Measurements from ENCODE around the gene UNG.

GRCh38 chr12:109056891-109057290 is 40.5 kb upstream of the UNG start:
- TF ChIP-seq, protein P1, sequence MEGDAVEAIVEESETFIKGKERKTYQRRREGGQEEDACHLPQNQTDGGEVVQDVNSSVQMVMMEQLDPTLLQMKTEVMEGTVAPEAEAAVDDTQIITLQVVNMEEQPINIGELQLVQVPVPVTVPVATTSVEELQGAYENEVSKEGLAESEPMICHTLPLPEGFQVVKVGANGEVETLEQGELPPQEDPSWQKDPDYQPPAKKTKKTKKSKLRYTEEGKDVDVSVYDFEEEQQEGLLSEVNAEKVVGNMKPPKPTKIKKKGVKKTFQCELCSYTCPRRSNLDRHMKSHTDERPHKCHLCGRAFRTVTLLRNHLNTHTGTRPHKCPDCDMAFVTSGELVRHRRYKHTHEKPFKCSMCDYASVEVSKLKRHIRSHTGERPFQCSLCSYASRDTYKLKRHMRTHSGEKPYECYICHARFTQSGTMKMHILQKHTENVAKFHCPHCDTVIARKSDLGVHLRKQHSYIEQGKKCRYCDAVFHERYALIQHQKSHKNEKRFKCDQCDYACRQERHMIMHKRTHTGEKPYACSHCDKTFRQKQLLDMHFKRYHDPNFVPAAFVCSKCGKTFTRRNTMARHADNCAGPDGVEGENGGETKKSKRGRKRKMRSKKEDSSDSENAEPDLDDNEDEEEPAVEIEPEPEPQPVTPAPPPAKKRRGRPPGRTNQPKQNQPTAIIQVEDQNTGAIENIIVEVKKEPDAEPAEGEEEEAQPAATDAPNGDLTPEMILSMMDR (IDR thresholded peaks at IDR 0.05 in 2 of 3, conservative IDR thresholded peaks at IDR 0.05 in 1 of 3; ENCODE audit: borderline replicate concordance in 1 of 3, insufficient read depth in 1 of 3, low read depth in 2 of 3, low read length in 2 of 3) = no peak
- TF ChIP-seq ZFX (IDR thresholded peaks at IDR 0.05) (no peak), SRF (IDR thresholded peaks at IDR 0.05; ENCODE audit: low read depth) (no peak), YY1 (IDR thresholded peaks at IDR 0.05; ENCODE audit: extremely low read depth, insufficient replicate concordance, low read depth, low read length) (no peak), EZH2 (IDR thresholded peaks at IDR 0.05) (no peak), RAD21 (IDR thresholded peaks at IDR 0.05; ENCODE audit: low read depth) (no peak), POLR2A (IDR thresholded peaks at IDR 0.05; ENCODE audit: borderline replicate concordance, extremely low read depth, insufficient read depth, insufficient read length) (no peak), SP1 (IDR thresholded peaks at IDR 0.05; ENCODE audit: low read depth) (no peak), SIN3A (IDR thresholded peaks at IDR 0.05; ENCODE audit: low read depth) (no peak), POLR2AphosphoS5 (IDR thresholded peaks at IDR 0.05; ENCODE audit: low read depth, low read length) (no peak)
- TF ChIP-seq, protein P2, sequence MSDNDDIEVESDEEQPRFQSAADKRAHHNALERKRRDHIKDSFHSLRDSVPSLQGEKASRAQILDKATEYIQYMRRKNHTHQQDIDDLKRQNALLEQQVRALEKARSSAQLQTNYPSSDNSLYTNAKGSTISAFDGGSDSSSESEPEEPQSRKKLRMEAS (IDR thresholded peaks at IDR 0.05) = no peak
- TF ChIP-seq, protein P3, sequence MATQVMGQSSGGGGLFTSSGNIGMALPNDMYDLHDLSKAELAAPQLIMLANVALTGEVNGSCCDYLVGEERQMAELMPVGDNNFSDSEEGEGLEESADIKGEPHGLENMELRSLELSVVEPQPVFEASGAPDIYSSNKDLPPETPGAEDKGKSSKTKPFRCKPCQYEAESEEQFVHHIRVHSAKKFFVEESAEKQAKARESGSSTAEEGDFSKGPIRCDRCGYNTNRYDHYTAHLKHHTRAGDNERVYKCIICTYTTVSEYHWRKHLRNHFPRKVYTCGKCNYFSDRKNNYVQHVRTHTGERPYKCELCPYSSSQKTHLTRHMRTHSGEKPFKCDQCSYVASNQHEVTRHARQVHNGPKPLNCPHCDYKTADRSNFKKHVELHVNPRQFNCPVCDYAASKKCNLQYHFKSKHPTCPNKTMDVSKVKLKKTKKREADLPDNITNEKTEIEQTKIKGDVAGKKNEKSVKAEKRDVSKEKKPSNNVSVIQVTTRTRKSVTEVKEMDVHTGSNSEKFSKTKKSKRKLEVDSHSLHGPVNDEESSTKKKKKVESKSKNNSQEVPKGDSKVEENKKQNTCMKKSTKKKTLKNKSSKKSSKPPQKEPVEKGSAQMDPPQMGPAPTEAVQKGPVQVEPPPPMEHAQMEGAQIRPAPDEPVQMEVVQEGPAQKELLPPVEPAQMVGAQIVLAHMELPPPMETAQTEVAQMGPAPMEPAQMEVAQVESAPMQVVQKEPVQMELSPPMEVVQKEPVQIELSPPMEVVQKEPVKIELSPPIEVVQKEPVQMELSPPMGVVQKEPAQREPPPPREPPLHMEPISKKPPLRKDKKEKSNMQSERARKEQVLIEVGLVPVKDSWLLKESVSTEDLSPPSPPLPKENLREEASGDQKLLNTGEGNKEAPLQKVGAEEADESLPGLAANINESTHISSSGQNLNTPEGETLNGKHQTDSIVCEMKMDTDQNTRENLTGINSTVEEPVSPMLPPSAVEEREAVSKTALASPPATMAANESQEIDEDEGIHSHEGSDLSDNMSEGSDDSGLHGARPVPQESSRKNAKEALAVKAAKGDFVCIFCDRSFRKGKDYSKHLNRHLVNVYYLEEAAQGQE (IDR thresholded peaks at IDR 0.05; ENCODE audit: low read depth) = no peak

All from HCT116 (cell line).